Memory B cell (primary cell): Measurements from ENCODE around the gene VWA3B.
"Not testable (repeated sequence)": the region's sequence is repeated elsewhere in the genome, so short reads cannot be mapped to it uniquely, and the experiment has no call there.

ENCODE experiments used
- ATAC-seq: fragments of 150-1000 bp; cut with Tn5 transposase; 2 replicates; pipeline ENCODE4 v1.10.0; 2021; ENCODE audit warnings: low read depth, mild to moderate bottlenecking, moderate library complexity
- DNase-seq, 2 donors: peaks; one replicate each; pipeline ENCODE4 v3.0.0; 2022; ENCODE audit warnings: low spot score in 2 of 2
- H3K27ac Mint-ChIP-seq: one replicate; pipeline ENCODE4 v1.8.0; 2022; ENCODE audit warnings: mild to moderate bottlenecking, moderate library complexity, mixed read lengths
- H3K27me3 Mint-ChIP-seq: one replicate; pipeline ENCODE4 v1.8.0; 2022; ENCODE audit warnings: mixed read lengths
- H3K36me3 Mint-ChIP-seq: one replicate; pipeline ENCODE4 v1.8.0; 2022; ENCODE audit warnings: mild to moderate bottlenecking, mixed read lengths
- H3K4me1 Mint-ChIP-seq: one replicate; pipeline ENCODE4 v1.8.0; 2022; ENCODE audit warnings: mixed read lengths
- H3K4me3 Mint-ChIP-seq: one replicate; pipeline ENCODE4 v1.8.0; 2022; ENCODE audit warnings: mild to moderate bottlenecking, moderate library complexity, mixed read lengths
- H3K9me3 Mint-ChIP-seq: one replicate; pipeline ENCODE4 v1.8.0; 2022; ENCODE audit warnings: mixed read lengths

The VWA3B gene

GRCh38 chr2:98102315-98102714 lies 15.3 kb downstream of the VWA3B start:
- H3K4me1 Mint-ChIP-seq, H3K4me3 Mint-ChIP-seq: not testable (repeated sequence)

DNA sequence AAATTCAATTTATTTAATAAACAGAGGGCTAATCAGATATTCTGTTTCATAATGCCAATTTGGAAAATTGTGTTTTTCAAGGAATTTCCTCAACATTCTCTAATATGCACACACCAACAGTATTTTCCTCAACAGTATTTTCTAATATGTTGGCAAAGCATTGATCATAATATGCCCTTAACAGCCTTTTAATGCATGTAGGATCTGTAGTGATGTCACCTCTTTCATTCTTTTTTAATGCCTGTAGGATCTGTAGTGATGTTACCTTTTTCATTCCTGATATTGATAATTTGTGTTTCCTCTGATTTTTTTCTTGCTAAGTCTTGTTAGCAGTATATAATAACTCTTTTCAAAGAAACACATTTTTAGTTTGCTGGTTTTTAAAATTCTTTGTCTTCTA lies 15.9 kb downstream of the VWA3B start:
- Mint-ChIP-seq H3K9me3 (peaks cover 17% of the 10 kb centered on the region), H3K36me3 (no peaks in the 10 kb centered on the region), H3K4me3 (no peak overlapping the region), H3K27me3 (no peaks in the 10 kb centered on the region), H3K4me1 (no peaks in the 10 kb centered on the region), H3K27ac (no peak overlapping the region)
- ATAC-seq = no peak
- no peak for DNase-seq

More at GRCh38 chr2:98102315-98102714, 15.3 kb downstream of the VWA3B start:
- peaks cover 19% of the 10 kb centered on the region for H3K9me3 Mint-ChIP-seq
- not testable (repeated sequence) for H3K27ac Mint-ChIP-seq, DNase-seq, H3K36me3 Mint-ChIP-seq, ATAC-seq, H3K27me3 Mint-ChIP-seq

- DNase-seq (no peak), ATAC-seq (no peak)
- H3K27me3 Mint-ChIP-seq = no peaks in the 10 kb centered on the region
- no peak overlapping the region for H3K4me3 Mint-ChIP-seq
- H3K9me3 Mint-ChIP-seq = peaks cover 22% of the 10 kb centered on the region
- no peaks in the 10 kb centered on the region for H3K4me1 Mint-ChIP-seq
- peaks cover 4% of the 10 kb centered on the region for H3K36me3 Mint-ChIP-seq
- no peak overlapping the region for H3K27ac Mint-ChIP-seq
These were observed 21.1 kb downstream of the VWA3B start for GRCh38 chr2:98108110-98108509.

DNA sequence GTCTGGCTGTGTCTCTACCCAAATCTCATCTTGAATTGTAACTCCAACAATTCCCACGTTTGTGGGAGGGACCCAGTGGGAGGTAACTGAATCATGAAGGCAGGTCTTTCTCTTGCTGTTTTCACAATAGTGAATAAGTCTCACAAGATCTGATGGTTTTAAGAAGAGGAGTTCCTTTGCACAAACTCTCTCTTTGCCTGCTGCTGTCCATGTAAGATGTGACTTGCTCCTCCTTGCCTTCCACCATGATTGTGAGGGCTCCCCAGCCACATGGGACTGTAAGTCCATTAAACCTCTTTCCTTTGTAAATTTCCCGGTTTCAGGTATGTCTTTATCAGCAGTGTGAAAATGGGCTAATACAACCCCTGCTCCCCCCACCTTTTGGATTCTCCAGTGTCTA lies 23.8 kb downstream of the VWA3B start:
- Mint-ChIP-seq H3K36me3 (peaks cover 4% of the 10 kb centered on the region), H3K9me3 (peaks cover 21% of the 10 kb centered on the region), H3K27ac (no peak overlapping the region), H3K4me3 (no peak overlapping the region), H3K4me1 (no peaks in the 10 kb centered on the region), H3K27me3 (no peaks in the 10 kb centered on the region)
- DNase-seq (no peak), ATAC-seq (no peak)

- DNase-seq (no peak), ATAC-seq (no peak)
- Mint-ChIP-seq H3K4me3 (no peak overlapping the region), H3K36me3 (peaks cover 4% of the 10 kb centered on the region), H3K27ac (no peak overlapping the region), H3K27me3 (peaks cover 2% of the 10 kb centered on the region), H3K9me3 (peaks cover 18% of the 10 kb centered on the region), H3K4me1 (no peaks in the 10 kb centered on the region)
These were observed 27.8 kb downstream of the VWA3B start for GRCh38 chr2:98114643-98115330.

DNA sequence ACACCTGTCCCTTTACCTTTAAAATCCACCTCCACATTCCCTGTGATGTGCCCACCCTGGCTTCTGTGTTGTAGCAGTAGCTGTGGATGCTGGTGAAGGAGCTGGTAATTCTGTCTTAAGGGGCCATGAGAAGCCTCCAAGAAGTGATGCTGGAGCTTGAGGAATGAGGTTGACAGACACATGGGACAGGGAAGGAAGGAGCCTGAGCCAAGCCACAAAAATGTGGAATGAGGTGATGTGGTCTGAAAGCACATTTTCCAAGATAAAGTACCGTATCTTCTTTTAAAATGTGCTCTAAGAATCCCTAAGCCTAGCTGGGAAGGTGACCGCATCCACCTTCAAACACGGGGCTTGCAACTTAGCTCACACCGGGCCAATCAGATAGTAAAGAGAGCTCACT lies 31.2 kb downstream of the VWA3B start:
- Mint-ChIP-seq H3K27me3 (peaks cover 2% of the 10 kb centered on the region), H3K4me3 (no peak overlapping the region), H3K36me3 (no peaks in the 10 kb centered on the region), H3K27ac (no peak overlapping the region), H3K9me3 (peaks cover 4% of the 10 kb centered on the region), H3K4me1 (peaks cover 3% of the 10 kb centered on the region)
- DNase-seq (no peak), ATAC-seq (no peak)

- no peaks in the 10 kb centered on the region for H3K36me3 Mint-ChIP-seq
- no peak overlapping the region for H3K4me3 Mint-ChIP-seq
- H3K27me3 Mint-ChIP-seq = peaks cover 2% of the 10 kb centered on the region
- H3K4me1 Mint-ChIP-seq = peaks cover 10% of the 10 kb centered on the region
- H3K9me3 Mint-ChIP-seq = peaks cover under 1% of the 10 kb centered on the region
- no peak for ATAC-seq
- no peak overlapping the region for H3K27ac Mint-ChIP-seq
- DNase-seq = no peak
These were observed 31.9 kb downstream of the VWA3B start for GRCh38 chr2:98118852-98119251.

GRCh38 chr2:98121149-98121548 lies 34.2 kb downstream of the VWA3B start:
- no peak overlapping the region for H3K4me3 Mint-ChIP-seq
- H3K36me3 Mint-ChIP-seq = no peaks in the 10 kb centered on the region
- ATAC-seq (no peak), DNase-seq (no peak)
- H3K27ac Mint-ChIP-seq = no peak overlapping the region
- no peaks in the 10 kb centered on the region for H3K9me3 Mint-ChIP-seq
- H3K4me1 Mint-ChIP-seq = peaks cover 16% of the 10 kb centered on the region
- peaks cover 2% of the 10 kb centered on the region for H3K27me3 Mint-ChIP-seq

- no peak overlapping the region for H3K4me3 Mint-ChIP-seq
- no peak overlapping the region for H3K27ac Mint-ChIP-seq
- H3K27me3 Mint-ChIP-seq = no peaks in the 10 kb centered on the region
- no peaks in the 10 kb centered on the region for H3K9me3 Mint-ChIP-seq
- H3K36me3 Mint-ChIP-seq = no peaks in the 10 kb centered on the region
- no peak for ATAC-seq
- DNase-seq = no peak
- peaks cover 16% of the 10 kb centered on the region for H3K4me1 Mint-ChIP-seq
These were observed 35.6 kb downstream of the VWA3B start for GRCh38 chr2:98122524-98122923.

- ATAC-seq (peak; percentile 81), DNase-seq (no peak)
- H3K27ac Mint-ChIP-seq = no peak overlapping the region
- H3K4me3 Mint-ChIP-seq = peak overlapping the region; percentile 8
- H3K36me3 Mint-ChIP-seq = no peaks in the 10 kb centered on the region
- no peaks in the 10 kb centered on the region for H3K27me3 Mint-ChIP-seq
- H3K9me3 Mint-ChIP-seq = no peaks in the 10 kb centered on the region
- H3K4me1 Mint-ChIP-seq = peaks cover 16% of the 10 kb centered on the region
These were observed 36.3 kb downstream of the VWA3B start for GRCh38 chr2:98123286-98123685.

- no peaks in the 10 kb centered on the region for H3K9me3 Mint-ChIP-seq
- no peak for ATAC-seq
- H3K27me3 Mint-ChIP-seq = peaks cover 6% of the 10 kb centered on the region
- no peak overlapping the region for H3K27ac Mint-ChIP-seq
- no peaks in the 10 kb centered on the region for H3K36me3 Mint-ChIP-seq
- peaks cover 21% of the 10 kb centered on the region for H3K4me1 Mint-ChIP-seq
- no peak for DNase-seq
- no peak overlapping the region for H3K4me3 Mint-ChIP-seq
These were observed 39.1 kb downstream of the VWA3B start for GRCh38 chr2:98126061-98126460.

- peaks cover 21% of the 10 kb centered on the region for H3K4me1 Mint-ChIP-seq
- no peak for DNase-seq
- no peaks in the 10 kb centered on the region for H3K9me3 Mint-ChIP-seq
- H3K27ac Mint-ChIP-seq = no peak overlapping the region
- H3K36me3 Mint-ChIP-seq = no peaks in the 10 kb centered on the region
- H3K27me3 Mint-ChIP-seq = peaks cover 6% of the 10 kb centered on the region
- ATAC-seq = no peak
- no peak overlapping the region for H3K4me3 Mint-ChIP-seq
These were observed 40.4 kb downstream of the VWA3B start for GRCh38 chr2:98127229-98127989.

DNA sequence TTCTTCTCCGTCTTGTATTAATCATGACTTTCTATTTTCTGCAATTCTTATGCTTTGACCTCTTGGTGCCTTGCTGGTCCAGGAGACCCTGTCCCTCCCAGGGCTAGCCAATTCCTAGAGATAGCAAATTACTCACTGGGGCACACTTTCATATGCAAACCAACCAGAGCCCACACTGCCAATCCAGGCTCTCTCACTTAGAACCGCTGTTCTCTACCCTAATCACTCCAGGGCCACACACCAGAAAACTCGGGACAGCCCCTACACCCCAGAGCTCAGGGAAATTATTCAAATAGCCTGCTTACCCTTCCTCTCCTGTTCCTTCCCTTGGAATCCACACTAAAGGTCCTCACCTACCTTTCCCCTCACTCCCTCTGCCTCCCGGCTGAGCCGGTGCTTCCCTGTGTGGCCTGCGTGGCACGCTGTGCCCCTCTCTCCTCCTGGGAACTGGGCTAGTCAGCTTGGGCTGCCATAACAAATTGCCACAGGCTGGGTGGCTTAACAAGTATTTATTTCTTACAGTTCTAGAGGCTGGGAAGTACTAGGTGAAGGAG lies 41.7 kb downstream of the VWA3B start:
- Mint-ChIP-seq H3K4me3 (no peak overlapping the region), H3K27me3 (peaks cover 6% of the 10 kb centered on the region), H3K27ac (no peak overlapping the region), H3K36me3 (no peaks in the 10 kb centered on the region), H3K9me3 (no peaks in the 10 kb centered on the region), H3K4me1 (peaks cover 18% of the 10 kb centered on the region)
- DNase-seq (no peak), ATAC-seq (no peak)

DNA sequence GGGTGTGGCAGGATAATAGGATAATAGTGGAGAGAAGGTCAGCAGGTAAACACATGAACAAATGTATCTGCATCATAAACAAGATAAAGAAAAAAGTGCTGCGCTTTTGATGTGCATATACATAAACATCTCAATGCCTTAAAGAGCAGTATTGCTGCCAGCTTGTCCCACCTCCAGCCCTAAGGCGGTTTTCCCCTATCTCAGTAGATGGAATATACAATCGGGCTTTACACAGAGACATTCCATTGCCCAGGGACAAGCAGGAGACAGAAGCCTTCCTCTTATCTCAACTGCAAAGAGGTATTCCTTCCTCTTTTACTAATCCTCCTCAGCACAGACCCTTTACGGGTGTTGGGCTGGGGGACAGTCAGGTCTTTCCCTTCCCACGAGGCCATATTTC lies 43.1 kb downstream of the VWA3B start:
- H3K9me3 Mint-ChIP-seq, DNase-seq, ATAC-seq, H3K4me3 Mint-ChIP-seq, H3K36me3 Mint-ChIP-seq, H3K27ac Mint-ChIP-seq, H3K27me3 Mint-ChIP-seq: not testable (repeated sequence)
- peaks cover 23% of the 10 kb centered on the region for H3K4me1 Mint-ChIP-seq
